Prostate gland (tissue), 2 donors: ENCODE measurements around the gene KCNS1. TPM values are rescaled to one million over a fixed set of nuclear protein-coding genes. Genes with fewer than 3 reads are reported as not detected.

Experiments
- DNase-seq: peaks from one replicate; pipeline ENCODE4 v3.0.0-alpha.2; 2019; ENCODE audit warnings: low spot score
- H3K27ac ChIP-seq, 2 donors: fragments of 200-600 bp; sonication (generic); 2 replicates each; pipeline ENCODE4 v1.5.1; 2017 to 2019
- H3K27me3 ChIP-seq: fragments of 200-600 bp; sonication (generic); replicated peaks from 2 replicates; pipeline ENCODE4 v1.5.1; 2019; ENCODE audit not compliant: insufficient read depth
- H3K36me3 ChIP-seq, 2 donors: fragments of 200-600 bp; sonication (generic); 1 replicate in 1 of 2; 2 replicates in 1 of 2; pipeline versions ENCODE4 v1.5.1 to v1.8.1; 2017 to 2019
- H3K4me1 ChIP-seq: fragments of 200-600 bp; sonication (generic); replicated peaks from 2 replicates; pipeline ENCODE4 v1.5.1; 2019
- H3K4me3 ChIP-seq, 2 donors: fragments of 200-600 bp; sonication (generic); 2 replicates each; pipeline ENCODE4 v1.5.1; 2017 to 2019
- H3K9me3 ChIP-seq: fragments of 200-600 bp; sonication (generic); 2 replicates; pipeline ENCODE4 v1.5.1; 2017
- CTCF ChIP-seq, 4 experiments: fragments of 200-600 bp in 2 of 4; fragments of 450-650 bp in 2 of 4; sonication (generic) in 2 of 4; IDR thresholded peaks; 1 replicate in 3 of 4; 2 replicates in 1 of 4; pipeline ENCODE4 v1.5.1; 2016 to 2019; ENCODE audit warnings: antibody characterized with exemption in 4 of 4, mild to moderate bottlenecking in 2 of 4, moderate library complexity in 2 of 4
- POLR2A ChIP-seq: fragments of 450-650 bp; IDR thresholded peaks from one replicate; pipeline ENCODE4 v1.6.1; 2016; ENCODE audit warnings: antibody characterized with exemption, mild to moderate bottlenecking
- POLR2AphosphoS5 ChIP-seq: sonication (generic); formaldehyde crosslinking; IDR thresholded peaks from one replicate; pipeline ENCODE4 v1.6.1; 2017; ENCODE audit warnings: antibody characterized with exemption
- WGBS: methylation state at CpG from one replicate; pipeline ENCODE4 v1.1.5; 2018; 5-methylcytosine and 5-hydroxymethylcytosine counted together
- intact Hi-C: fragments of 100-400 bp; cut with DNase I; formaldehyde crosslinking; loops from one replicate; pipeline ENCODE4 v1.14.2; 2022
- total RNA-seq, 2 donors: library from RNA; depleted of rRNA; stranded (reverse); fragments of >200 nt; gene quantifications; one replicate each; pipeline ENCODE4 v1.1.0, GENCODE V29; 2016

KCNS1 gene
- total RNA-seq, 2 donors from 2014 or later = 0.09 to 4.7 TPM

- intact Hi-C loops = loop anchor here (5.0 kb wide), 3 partner anchors 53 to 197 kb away; no protein-coding TSS in a partner anchor
- Histone ChIP-seq H3K27me3 (peaks cover 3% of the 10 kb centered on the region), H3K9me3 (no peaks in the 10 kb centered on the region), H3K4me3 (no peak overlapping the region), H3K27ac (no peak overlapping the region), H3K36me3 (no peaks in the 10 kb centered on the region), H3K4me1 (peaks cover 5% of the 10 kb centered on the region)
- WGBS = 94% methylated on average over 11 of the region's 11 CpGs
- DNase-seq = no peak
- TF ChIP-seq CTCF (IDR thresholded peaks at IDR 0.05) (no peak), POLR2A (no peak), POLR2AphosphoS5 (no peak)
Observed at GRCh38 chr20:45094864-45095574, 5.9 kb downstream of the KCNS1 start.

- WGBS = 75% methylated on average over 2 of the region's 2 CpGs
- intact Hi-C loops = no loop called here
Observed at GRCh38 chr20:45094201-45094600, 6.7 kb downstream of the KCNS1 start.

GRCh38 chr20:45092898-45093297 lies 8.0 kb downstream of the KCNS1 start:
- Histone ChIP-seq H3K27me3 (peaks cover 2% of the 10 kb centered on the region), H3K4me1 (peaks cover under 1% of the 10 kb centered on the region), H3K27ac (no peak overlapping the region), H3K36me3 (no peaks in the 10 kb centered on the region), H3K4me3 (no peak overlapping the region), H3K9me3 (no peaks in the 10 kb centered on the region)
- DNase-seq = no peak
- no peak for TF ChIP-seq POLR2AphosphoS5
- no peak for TF ChIP-seq POLR2A
- TF ChIP-seq CTCF (IDR thresholded peaks at IDR 0.05) = no peak
- intact Hi-C loops = no loop called here
- WGBS = 87% methylated on average over 7 of the region's 7 CpGs

More at GRCh38 chr20:45094201-45094600, 6.7 kb downstream of the KCNS1 start:
- no peak overlapping the region for H3K27ac ChIP-seq
- H3K36me3 ChIP-seq = no peaks in the 10 kb centered on the region
- TF ChIP-seq CTCF (IDR thresholded peaks at IDR 0.05) (no peak), POLR2AphosphoS5 (no peak), POLR2A (no peak)
- H3K4me3 ChIP-seq = no peak overlapping the region
- peaks cover 5% of the 10 kb centered on the region for H3K4me1 ChIP-seq
- DNase-seq = no peak
- H3K27me3 ChIP-seq = peaks cover 3% of the 10 kb centered on the region
- no peaks in the 10 kb centered on the region for H3K9me3 ChIP-seq

GRCh38 chr20:45091366-45091765 lies 9.6 kb downstream of the KCNS1 start:
- Histone ChIP-seq H3K4me1 (no peaks in the 10 kb centered on the region), H3K4me3 (no peak overlapping the region), H3K27me3 (no peaks in the 10 kb centered on the region), H3K36me3 (no peaks in the 10 kb centered on the region), H3K9me3 (no peaks in the 10 kb centered on the region), H3K27ac (no peak overlapping the region)
- 87% methylated on average over 3 of the region's 3 CpGs for WGBS
- no peak for DNase-seq
- TF ChIP-seq CTCF (IDR thresholded peaks at IDR 0.05) (no peak), POLR2AphosphoS5 (no peak), POLR2A (no peak)
- intact Hi-C loops = no loop called here

GRCh38 chr20:45090481-45090880 lies 10.4 kb downstream of the KCNS1 start:
- no peaks in the 10 kb centered on the region for H3K36me3 ChIP-seq
- no peak overlapping the region for H3K27ac ChIP-seq
- intact Hi-C loops = no loop called here
- TF ChIP-seq POLR2AphosphoS5 (no peak), POLR2A (no peak), CTCF (IDR thresholded peaks at IDR 0.05) (no peak)
- WGBS = 92% methylated on average over 3 of the region's 3 CpGs
- DNase-seq = no peak
- no peaks in the 10 kb centered on the region for H3K27me3 ChIP-seq
- H3K4me3 ChIP-seq = no peak overlapping the region
- no peaks in the 10 kb centered on the region for H3K4me1 ChIP-seq
- no peaks in the 10 kb centered on the region for H3K9me3 ChIP-seq
